RWPE1 (cell line): ENCODE data around the gene KIF6.

Experiments used
- CTCF ChIA-PET: fragments of 350-600 bp; sonication (Branson Sonifier 250); formaldehyde crosslinking; extraction: SDS; loops from one replicate; lab custom pipeline; 2021; lab: Yijun Ruan, JAX
- POLR2A ChIA-PET: fragments of 400-600 bp; formaldehyde crosslinking; extraction: SDS; loops from one replicate; lab custom pipeline; 2020; ENCODE audit warnings: antibody characterized with exemption; ENCODE audit not compliant: low non-redundant PET; lab: Yijun Ruan, JAX
- DNase-seq: peaks from one replicate; pipeline ENCODE4 v3.0.0; 2012; ENCODE audit warnings: low spot score
- H3K27ac ChIP-seq: fragments of 450-650 bp; 2 replicates; pipeline ENCODE4 v1.5.1; 2017
- TF ChIP-seq, protein P1 (sequence below): fragments of 450-650 bp; conservative IDR thresholded peaks from 2 replicates; pipeline ENCODE4 v1.5.1; 2017; ENCODE audit warnings: low read depth, mild to moderate bottlenecking

The KIF6 gene

DNA sequence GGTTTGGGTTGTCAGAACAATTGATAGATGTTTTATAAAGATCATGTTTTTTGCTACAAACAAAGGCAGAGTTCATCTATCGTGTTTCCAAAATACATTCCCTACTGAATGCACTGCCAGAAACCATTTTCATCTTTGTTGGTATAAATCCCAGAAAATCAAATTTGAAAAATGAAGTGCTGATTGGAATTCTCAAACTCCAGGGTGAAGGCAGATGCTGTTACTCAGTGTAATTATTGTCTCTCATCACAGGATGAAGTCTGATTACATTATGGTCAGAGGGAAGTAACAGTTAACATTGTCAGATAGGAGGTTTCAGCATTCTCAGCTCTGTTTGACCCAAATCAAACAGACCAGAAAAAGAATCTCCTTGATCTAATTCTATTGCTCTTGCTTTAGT, 204.3 kb downstream of the KIF6 start:
- H3K27ac ChIP-seq = no peak overlapping the region
- POLR2A ChIA-PET = no interaction called here
- CTCF ChIA-PET = no interaction called here
- TF ChIP-seq, protein P1, sequence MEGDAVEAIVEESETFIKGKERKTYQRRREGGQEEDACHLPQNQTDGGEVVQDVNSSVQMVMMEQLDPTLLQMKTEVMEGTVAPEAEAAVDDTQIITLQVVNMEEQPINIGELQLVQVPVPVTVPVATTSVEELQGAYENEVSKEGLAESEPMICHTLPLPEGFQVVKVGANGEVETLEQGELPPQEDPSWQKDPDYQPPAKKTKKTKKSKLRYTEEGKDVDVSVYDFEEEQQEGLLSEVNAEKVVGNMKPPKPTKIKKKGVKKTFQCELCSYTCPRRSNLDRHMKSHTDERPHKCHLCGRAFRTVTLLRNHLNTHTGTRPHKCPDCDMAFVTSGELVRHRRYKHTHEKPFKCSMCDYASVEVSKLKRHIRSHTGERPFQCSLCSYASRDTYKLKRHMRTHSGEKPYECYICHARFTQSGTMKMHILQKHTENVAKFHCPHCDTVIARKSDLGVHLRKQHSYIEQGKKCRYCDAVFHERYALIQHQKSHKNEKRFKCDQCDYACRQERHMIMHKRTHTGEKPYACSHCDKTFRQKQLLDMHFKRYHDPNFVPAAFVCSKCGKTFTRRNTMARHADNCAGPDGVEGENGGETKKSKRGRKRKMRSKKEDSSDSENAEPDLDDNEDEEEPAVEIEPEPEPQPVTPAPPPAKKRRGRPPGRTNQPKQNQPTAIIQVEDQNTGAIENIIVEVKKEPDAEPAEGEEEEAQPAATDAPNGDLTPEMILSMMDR = no peak
- no peak for DNase-seq

DNA sequence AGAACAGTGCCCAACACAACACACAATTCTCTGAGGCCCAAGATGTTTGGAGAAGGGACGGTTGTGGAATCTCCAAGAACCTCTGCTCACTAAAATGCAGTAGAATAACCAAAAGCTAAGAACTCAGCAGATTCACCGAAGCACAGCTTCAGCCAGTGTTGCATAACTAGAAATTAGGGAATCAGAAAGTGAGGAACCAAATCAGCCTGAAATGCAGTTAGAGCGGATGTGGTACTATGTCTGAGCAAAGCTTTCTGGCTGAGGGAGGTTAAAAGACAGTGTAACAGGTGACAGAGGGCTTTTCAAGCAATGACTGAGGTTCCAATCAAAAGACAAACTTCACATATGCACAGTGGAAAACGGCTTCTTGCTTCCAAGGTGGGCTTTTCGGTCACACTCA, 204.8 kb downstream of the KIF6 start:
- POLR2A ChIA-PET = no interaction called here
- no peak for DNase-seq
- H3K27ac ChIP-seq = no peak overlapping the region
- CTCF ChIA-PET = no interaction called here
- TF ChIP-seq, protein P1 = no peak

DNA sequence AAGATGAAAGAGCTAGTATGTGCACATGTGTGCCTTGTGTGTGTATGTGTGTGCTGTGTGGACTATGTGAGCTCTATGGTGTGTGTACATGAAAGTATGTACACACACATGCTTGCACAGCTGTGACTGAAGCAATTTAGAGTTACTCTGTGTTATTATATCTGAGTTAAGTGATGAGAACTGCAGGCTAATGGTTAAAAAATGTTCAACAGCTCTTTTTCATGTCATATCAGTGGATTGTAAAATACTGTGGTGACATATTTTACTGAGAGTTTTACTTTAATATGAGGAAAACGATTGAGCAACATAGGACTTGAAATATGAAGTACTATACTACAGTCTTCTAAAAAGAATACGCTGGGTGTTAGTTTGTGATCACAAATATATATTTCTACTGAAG, 207.0 kb downstream of the KIF6 start:
- POLR2A ChIA-PET = no interaction called here
- CTCF ChIA-PET = no interaction called here
- TF ChIP-seq, protein P1 = no peak

DNA sequence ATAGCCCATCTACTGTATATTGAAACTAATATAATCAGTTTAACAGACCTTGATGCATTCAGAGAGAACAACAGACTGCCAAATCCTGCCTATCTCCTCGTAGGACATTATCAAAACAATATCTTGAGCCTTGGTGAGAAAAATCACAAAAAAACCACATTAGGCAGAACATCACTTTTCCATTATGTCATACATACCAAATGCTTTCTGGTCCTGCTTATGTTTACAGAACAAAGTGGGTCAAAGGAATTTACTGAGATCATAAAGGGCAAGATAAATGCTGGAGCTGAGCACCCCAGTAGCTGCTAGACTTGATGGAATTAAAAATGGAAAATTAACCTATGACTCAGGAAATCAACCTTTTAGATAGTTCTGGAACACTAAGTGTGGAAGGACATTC, 207.5 kb downstream of the KIF6 start:
- ChIA-PET POLR2A (no interaction called here), CTCF (no interaction called here)
- H3K27ac ChIP-seq = no peak overlapping the region
- no peak for DNase-seq
- TF ChIP-seq, protein P1 = no peak

More for the DNA sequence above, 207.0 kb downstream of the KIF6 start:
- no peak overlapping the region for H3K27ac ChIP-seq
- no peak for DNase-seq

DNA sequence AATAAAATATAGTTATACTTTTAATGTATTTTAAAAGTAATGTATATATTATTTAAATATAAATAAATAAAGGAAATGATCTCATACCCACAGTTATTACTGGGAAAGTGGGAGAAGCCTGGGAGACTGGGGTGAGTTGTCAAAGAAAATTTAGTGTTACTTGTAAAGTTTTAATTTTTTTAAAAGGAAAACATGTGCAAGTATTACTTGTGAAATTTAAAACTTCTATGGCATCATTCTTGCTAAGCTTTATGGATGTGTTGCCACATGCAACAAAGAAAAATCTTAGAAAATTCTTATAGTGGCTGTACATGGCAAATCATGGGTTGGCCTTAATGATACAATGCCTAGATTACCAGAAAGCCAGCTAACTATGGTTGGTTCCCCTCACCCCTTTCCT, 208.7 kb downstream of the KIF6 start:
- DNase-seq = no peak
- ChIA-PET CTCF (interaction anchor here (0.7 kb wide), 1 partner anchor 147 kb away, joined by 4 read pairs; no protein-coding TSS in a partner anchor), POLR2A (no interaction called here)
- H3K27ac ChIP-seq = no peak overlapping the region
- TF ChIP-seq, protein P1 = no peak

DNA sequence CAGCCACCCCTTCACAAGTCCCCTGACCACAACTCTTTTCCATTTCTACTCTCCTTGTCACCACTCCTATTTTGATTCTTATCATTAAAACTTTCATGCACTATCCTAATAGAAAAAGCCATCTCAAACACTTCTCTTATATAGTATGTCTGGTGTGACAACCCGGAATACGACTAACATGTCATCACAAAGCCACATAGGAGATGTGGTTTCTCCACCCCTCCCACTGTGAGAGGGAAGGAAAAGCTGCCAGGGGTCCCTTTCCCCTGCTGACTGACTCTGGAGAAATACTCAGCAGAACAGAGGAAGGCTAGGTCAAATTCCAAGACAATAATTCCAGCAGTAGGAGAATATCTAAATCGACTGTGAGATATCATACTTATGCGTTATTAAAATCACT, 209.7 kb downstream of the KIF6 start:
- TF ChIP-seq, protein P1 = no peak
- CTCF ChIA-PET = no interaction called here
- no peak overlapping the region for H3K27ac ChIP-seq
- POLR2A ChIA-PET = no interaction called here
- DNase-seq = no peak
